Astrocyte (in vitro differentiated cells and primary cell): ENCODE results near the gene CBLL1. TPM values are rescaled to one million over a fixed set of nuclear protein-coding genes. Genes with fewer than 3 reads are reported as not detected.

Experiments used
- DNase-seq: peaks from one replicate; pipeline ENCODE4 v3.0.0-alpha.2; 2010; ENCODE audit warnings: low read depth
- FAIRE-seq: peaks from 2 replicates; lab custom pipeline; 2011; peaks lifted over from hg19 to GRCh38; lab: Jason Lieb, UNC
- H2AFZ ChIP-seq: 2 replicates; pipeline ENCODE4 v1.6.0; 2012; ENCODE audit warnings: low read depth, low read length, inconsistent platforms
- H3K27ac ChIP-seq: 2 replicates; pipeline ENCODE4 v1.5.1; 2011; ENCODE audit warnings: low read depth, low read length, inconsistent platforms
- H3K27me3 ChIP-seq: 2 replicates; pipeline ENCODE4 v1.6.0; 2011; ENCODE audit warnings: low read length, inconsistent platforms; ENCODE audit not compliant: insufficient read depth
- H3K36me3 ChIP-seq: 2 replicates; pipeline ENCODE4 v1.5.1; 2011; ENCODE audit warnings: low read length, inconsistent platforms; ENCODE audit not compliant: insufficient read depth
- H3K4me1 ChIP-seq: 2 replicates; pipeline ENCODE4 v1.5.1; 2011; ENCODE audit warnings: low read length, inconsistent platforms; ENCODE audit not compliant: insufficient read depth
- H3K4me2 ChIP-seq: 2 replicates; pipeline ENCODE4 v1.6.0; 2012; ENCODE audit warnings: low read length, inconsistent platforms
- H3K4me3 ChIP-seq: 2 replicates; pipeline ENCODE4 v1.5.1; 2011; ENCODE audit warnings: low read depth, mild to moderate bottlenecking, low read length, inconsistent platforms; ENCODE audit not compliant: insufficient read depth
- H3K79me2 ChIP-seq: 2 replicates; pipeline ENCODE4 v1.6.0; 2012; ENCODE audit warnings: mild to moderate bottlenecking, low read length, inconsistent platforms; ENCODE audit not compliant: insufficient read depth
- H3K9ac ChIP-seq: 2 replicates; pipeline ENCODE4 v1.6.0; 2012; ENCODE audit warnings: mild to moderate bottlenecking, low read length, inconsistent platforms
- H3K9me3 ChIP-seq: 2 replicates; pipeline ENCODE4 v1.5.1; 2012; ENCODE audit warnings: low read depth, mild to moderate bottlenecking, low read length, inconsistent platforms; ENCODE audit not compliant: insufficient read depth
- H4K20me1 ChIP-seq: 2 replicates; pipeline ENCODE4 v1.6.0; 2012; ENCODE audit warnings: low read length, inconsistent platforms; ENCODE audit not compliant: insufficient read depth
- H3K27ac Mint-ChIP-seq: one replicate; pipeline ENCODE4 v1.8.0; 2021; ENCODE audit warnings: mild to moderate bottlenecking, mixed read lengths; ENCODE audit not compliant: unreplicated experiment
- H3K27me3 Mint-ChIP-seq: one replicate; pipeline ENCODE4 v1.8.0; 2021; ENCODE audit warnings: low read depth, mixed read lengths; ENCODE audit not compliant: unreplicated experiment
- H3K36me3 Mint-ChIP-seq: one replicate; pipeline ENCODE4 v1.8.0; 2021; ENCODE audit warnings: low read depth, mixed read lengths; ENCODE audit not compliant: unreplicated experiment
- H3K4me1 Mint-ChIP-seq: one replicate; pipeline ENCODE4 v1.8.0; 2021; ENCODE audit warnings: low read depth, mixed read lengths; ENCODE audit not compliant: unreplicated experiment
- H3K4me3 Mint-ChIP-seq: one replicate; pipeline ENCODE4 v1.8.0; 2021; ENCODE audit warnings: mild to moderate bottlenecking, moderate library complexity, mixed read lengths; ENCODE audit not compliant: unreplicated experiment
- H3K9me3 Mint-ChIP-seq: one replicate; pipeline ENCODE4 v1.8.0; 2021; ENCODE audit warnings: mild to moderate bottlenecking, mixed read lengths; ENCODE audit not compliant: unreplicated experiment
- EZH2 ChIP-seq: IDR thresholded peaks from 2 replicates; pipeline ENCODE4 v1.6.1; 2012; ENCODE audit warnings: mild to moderate bottlenecking, low read length, inconsistent platforms; ENCODE audit not compliant: insufficient read depth
- total RNA-seq: library from RNA; stranded (reverse); gene quantifications from 2 replicates; pipeline ENCODE4 v1.2.1, GENCODE V29; 2021
- TF ChIP-seq, protein P1 (sequence below): IDR thresholded peaks from 2 replicates; pipeline ENCODE4 v1.5.1; 2011; ENCODE audit warnings: low read depth, mild to moderate bottlenecking, inconsistent platforms, low read length, moderate library complexity; ENCODE audit not compliant: insufficient read depth

CBLL1 gene
- total RNA-seq, 1 donor from 2014 or later = 27.3 TPM

DNA sequence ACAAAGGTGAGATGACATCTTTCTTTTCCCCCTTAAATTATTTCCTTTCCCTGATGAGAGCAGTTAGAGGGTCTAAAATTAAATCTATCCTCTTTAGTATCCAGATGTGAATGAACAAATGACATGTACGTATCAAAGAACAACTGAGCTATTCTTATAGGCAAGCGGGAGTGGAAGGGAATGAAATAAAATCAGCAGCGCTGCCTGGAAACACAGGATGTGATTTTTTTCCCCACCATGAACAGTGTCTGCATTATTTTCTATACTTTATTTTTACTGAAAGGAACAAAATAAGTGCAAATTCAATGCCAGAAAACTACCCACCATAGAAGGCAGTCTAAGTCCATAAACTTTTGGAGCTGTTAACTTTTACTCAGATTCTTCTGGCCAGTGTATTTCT is 42.8 kb upstream of the CBLL1 start:
- Histone ChIP-seq H3K36me3 (no peaks in the 10 kb centered on the region), H2AFZ (no peak overlapping the region), H3K27me3 (no peaks in the 10 kb centered on the region), H4K20me1 (no peaks in the 10 kb centered on the region), H3K27ac (no peak overlapping the region), H3K4me2 (no peak overlapping the region), H3K9ac (no peak overlapping the region), H3K9me3 (no peaks in the 10 kb centered on the region), H3K4me3 (no peak overlapping the region), H3K4me1 (no peaks in the 10 kb centered on the region), H3K79me2 (no peaks in the 10 kb centered on the region)
- H3K36me3 Mint-ChIP-seq = no peaks in the 10 kb centered on the region
- no peak for TF ChIP-seq EZH2
- TF ChIP-seq, protein P1, sequence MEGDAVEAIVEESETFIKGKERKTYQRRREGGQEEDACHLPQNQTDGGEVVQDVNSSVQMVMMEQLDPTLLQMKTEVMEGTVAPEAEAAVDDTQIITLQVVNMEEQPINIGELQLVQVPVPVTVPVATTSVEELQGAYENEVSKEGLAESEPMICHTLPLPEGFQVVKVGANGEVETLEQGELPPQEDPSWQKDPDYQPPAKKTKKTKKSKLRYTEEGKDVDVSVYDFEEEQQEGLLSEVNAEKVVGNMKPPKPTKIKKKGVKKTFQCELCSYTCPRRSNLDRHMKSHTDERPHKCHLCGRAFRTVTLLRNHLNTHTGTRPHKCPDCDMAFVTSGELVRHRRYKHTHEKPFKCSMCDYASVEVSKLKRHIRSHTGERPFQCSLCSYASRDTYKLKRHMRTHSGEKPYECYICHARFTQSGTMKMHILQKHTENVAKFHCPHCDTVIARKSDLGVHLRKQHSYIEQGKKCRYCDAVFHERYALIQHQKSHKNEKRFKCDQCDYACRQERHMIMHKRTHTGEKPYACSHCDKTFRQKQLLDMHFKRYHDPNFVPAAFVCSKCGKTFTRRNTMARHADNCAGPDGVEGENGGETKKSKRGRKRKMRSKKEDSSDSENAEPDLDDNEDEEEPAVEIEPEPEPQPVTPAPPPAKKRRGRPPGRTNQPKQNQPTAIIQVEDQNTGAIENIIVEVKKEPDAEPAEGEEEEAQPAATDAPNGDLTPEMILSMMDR = no peak
- H3K4me1 Mint-ChIP-seq = no peaks in the 10 kb centered on the region
- DNase-seq = no peak
- H3K4me3 Mint-ChIP-seq = no peak overlapping the region
- no peaks in the 10 kb centered on the region for H3K27me3 Mint-ChIP-seq
- no peaks in the 10 kb centered on the region for H3K9me3 Mint-ChIP-seq
- no peak overlapping the region for H3K27ac Mint-ChIP-seq
- no peak for FAIRE-seq

DNA sequence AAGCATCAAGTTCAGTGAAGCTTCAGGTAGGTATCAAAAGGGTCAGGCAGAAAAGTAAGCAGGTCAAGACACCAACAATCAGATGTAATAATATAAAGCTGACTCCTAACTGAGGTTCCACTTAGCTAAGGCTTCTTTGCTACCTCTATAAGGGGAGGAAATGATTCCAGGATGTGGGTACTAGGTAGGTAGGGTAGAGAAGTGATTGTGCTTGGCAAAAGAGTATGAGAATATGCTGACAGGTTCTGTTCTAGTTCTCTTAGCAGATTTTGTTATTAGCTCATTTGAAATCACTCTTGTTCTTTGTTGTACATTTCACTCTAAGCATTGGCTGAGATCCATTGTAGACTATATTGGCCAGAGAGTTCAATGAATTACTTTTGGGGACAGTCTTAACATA is 40.7 kb upstream of the CBLL1 start:
- Mint-ChIP-seq H3K27ac (no peak overlapping the region), H3K4me1 (no peaks in the 10 kb centered on the region), H3K27me3 (no peaks in the 10 kb centered on the region), H3K36me3 (no peaks in the 10 kb centered on the region), H3K9me3 (no peaks in the 10 kb centered on the region), H3K4me3 (no peak overlapping the region)
- H3K9ac ChIP-seq = no peak overlapping the region
- no peak overlapping the region for H3K4me2 ChIP-seq
- no peaks in the 10 kb centered on the region for H3K79me2 ChIP-seq
- H3K27ac ChIP-seq = no peak overlapping the region
- TF ChIP-seq, protein P1 = no peak
- TF ChIP-seq EZH2 = no peak
- no peak overlapping the region for H2AFZ ChIP-seq
- DNase-seq (no peak), FAIRE-seq (no peak)
- no peak overlapping the region for H3K4me3 ChIP-seq
- no peaks in the 10 kb centered on the region for H4K20me1 ChIP-seq
- no peaks in the 10 kb centered on the region for H3K9me3 ChIP-seq
- no peaks in the 10 kb centered on the region for H3K27me3 ChIP-seq
- H3K36me3 ChIP-seq = no peaks in the 10 kb centered on the region
- no peaks in the 10 kb centered on the region for H3K4me1 ChIP-seq

DNA sequence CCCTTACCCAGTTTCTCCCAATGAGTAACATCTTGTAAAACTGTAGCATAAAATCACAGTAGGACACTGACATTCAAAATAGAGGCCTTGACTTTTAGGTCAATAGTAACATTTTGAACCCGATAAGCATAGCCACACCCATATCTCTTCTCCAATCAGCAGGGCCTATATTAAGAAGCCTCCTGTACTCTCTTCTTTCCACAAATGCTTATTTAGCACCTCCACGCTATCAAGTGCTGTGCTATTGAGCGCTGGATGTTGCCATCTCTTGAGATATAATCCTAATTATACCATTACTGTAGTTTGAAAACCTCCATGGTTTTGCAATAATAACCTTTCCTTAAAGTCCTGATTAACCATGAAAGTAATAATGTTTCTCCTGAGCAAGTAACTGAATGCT is 40.1 kb upstream of the CBLL1 start:
- no peaks in the 10 kb centered on the region for H3K9me3 Mint-ChIP-seq
- H3K27me3 Mint-ChIP-seq = no peaks in the 10 kb centered on the region
- Histone ChIP-seq H3K79me2 (no peaks in the 10 kb centered on the region), H3K36me3 (no peaks in the 10 kb centered on the region), H3K27me3 (no peaks in the 10 kb centered on the region), H3K4me2 (no peak overlapping the region), H3K9me3 (no peaks in the 10 kb centered on the region), H4K20me1 (no peaks in the 10 kb centered on the region), H3K4me1 (no peaks in the 10 kb centered on the region), H3K27ac (no peak overlapping the region), H3K9ac (no peak overlapping the region), H3K4me3 (no peak overlapping the region), H2AFZ (no peak overlapping the region)
- no peaks in the 10 kb centered on the region for H3K36me3 Mint-ChIP-seq
- no peak overlapping the region for H3K4me3 Mint-ChIP-seq
- DNase-seq (no peak), FAIRE-seq (no peak)
- H3K27ac Mint-ChIP-seq = no peak overlapping the region
- no peaks in the 10 kb centered on the region for H3K4me1 Mint-ChIP-seq
- TF ChIP-seq, protein P1 = no peak
- no peak for TF ChIP-seq EZH2
